Osteocyte (in vitro differentiated cells): ENCODE measurements around the gene NKRF. TPM values are rescaled to one million over a fixed set of nuclear protein-coding genes. Genes with fewer than 3 reads are reported as not detected.
A peak's percentile ranks its signal among the peaks of the same experiment; 100 is the strongest.

ENCODE experiments used
- DNase-seq: peaks from one replicate; pipeline ENCODE4 v3.0.0; 2021; ENCODE audit warnings: mixed read lengths; ENCODE audit not compliant: unreplicated experiment; ENCODE audit errors: extremely low spot score
- H3K27ac Mint-ChIP-seq: one replicate; pipeline ENCODE4 v1.8.0; 2021; ENCODE audit warnings: mild to moderate bottlenecking, mixed read lengths; ENCODE audit not compliant: unreplicated experiment
- H3K27me3 Mint-ChIP-seq: one replicate; pipeline ENCODE4 v1.8.0; 2021; ENCODE audit warnings: mixed read lengths; ENCODE audit not compliant: unreplicated experiment
- H3K36me3 Mint-ChIP-seq: one replicate; pipeline ENCODE4 v1.8.0; 2021; ENCODE audit warnings: mixed read lengths; ENCODE audit not compliant: unreplicated experiment
- H3K4me1 Mint-ChIP-seq: one replicate; pipeline ENCODE4 v1.8.0; 2021; ENCODE audit warnings: mixed read lengths; ENCODE audit not compliant: unreplicated experiment
- H3K4me3 Mint-ChIP-seq: one replicate; pipeline ENCODE4 v1.8.0; 2021; ENCODE audit warnings: mild to moderate bottlenecking, moderate library complexity, mixed read lengths; ENCODE audit not compliant: unreplicated experiment
- H3K9me3 Mint-ChIP-seq: one replicate; pipeline ENCODE4 v1.8.0; 2021; ENCODE audit warnings: mixed read lengths; ENCODE audit not compliant: unreplicated experiment
- long read RNA-seq: library from polyadenylated mRNA; unstranded; transcript quantifications from one replicate; pipeline ENCODE4 v2.0.0, GENCODE V29; 2021
- total RNA-seq: library from RNA; stranded (reverse); gene quantifications from 2 replicates; pipeline ENCODE4 v1.2.1, GENCODE V29; 2021
- TF ChIP-seq, protein P1 (sequence below): fragments of 200-600 bp; sonication (generic); IDR thresholded peaks from 2 replicates; pipeline ENCODE4 v1.5.0; 2021; ENCODE audit warnings: antibody characterized with exemption, mild to moderate bottlenecking, moderate library complexity

Gene NKRF
- total RNA-seq = 10.3 and 10.6 TPM in 2 replicates
- long read RNA-seq, transcript NKRF-201 (3 exons, 3,817 nt) = major isoform, 6 of 10 reads
- long read RNA-seq, partial matches to known transcripts = 0 of 10 reads
- long read RNA-seq, other reads (novel, unspliced or antisense) = 3 of 10 reads

- H3K27ac Mint-ChIP-seq = peak within 1 kb of the TSS; percentile 94
- peak within 1 kb of the TSS; percentile 89 for H3K4me3 Mint-ChIP-seq
- peaks cover 11% of the 10 kb centered on the region for H3K4me1 Mint-ChIP-seq
- H3K27me3 Mint-ChIP-seq = no peaks in the 10 kb centered on the region
- peak; percentile 94 for DNase-seq
- H3K36me3 Mint-ChIP-seq = no peaks in the 10 kb centered on the region
- TF ChIP-seq, protein P1, sequence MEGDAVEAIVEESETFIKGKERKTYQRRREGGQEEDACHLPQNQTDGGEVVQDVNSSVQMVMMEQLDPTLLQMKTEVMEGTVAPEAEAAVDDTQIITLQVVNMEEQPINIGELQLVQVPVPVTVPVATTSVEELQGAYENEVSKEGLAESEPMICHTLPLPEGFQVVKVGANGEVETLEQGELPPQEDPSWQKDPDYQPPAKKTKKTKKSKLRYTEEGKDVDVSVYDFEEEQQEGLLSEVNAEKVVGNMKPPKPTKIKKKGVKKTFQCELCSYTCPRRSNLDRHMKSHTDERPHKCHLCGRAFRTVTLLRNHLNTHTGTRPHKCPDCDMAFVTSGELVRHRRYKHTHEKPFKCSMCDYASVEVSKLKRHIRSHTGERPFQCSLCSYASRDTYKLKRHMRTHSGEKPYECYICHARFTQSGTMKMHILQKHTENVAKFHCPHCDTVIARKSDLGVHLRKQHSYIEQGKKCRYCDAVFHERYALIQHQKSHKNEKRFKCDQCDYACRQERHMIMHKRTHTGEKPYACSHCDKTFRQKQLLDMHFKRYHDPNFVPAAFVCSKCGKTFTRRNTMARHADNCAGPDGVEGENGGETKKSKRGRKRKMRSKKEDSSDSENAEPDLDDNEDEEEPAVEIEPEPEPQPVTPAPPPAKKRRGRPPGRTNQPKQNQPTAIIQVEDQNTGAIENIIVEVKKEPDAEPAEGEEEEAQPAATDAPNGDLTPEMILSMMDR = no peak
- peaks cover 6% of the 10 kb centered on the region for H3K9me3 Mint-ChIP-seq
These were observed at the start of gene NKRF for GRCh38 chrX:119606280-119607017. TSS of gene NKRF (minus strand) at chrX:119606424.

DNA sequence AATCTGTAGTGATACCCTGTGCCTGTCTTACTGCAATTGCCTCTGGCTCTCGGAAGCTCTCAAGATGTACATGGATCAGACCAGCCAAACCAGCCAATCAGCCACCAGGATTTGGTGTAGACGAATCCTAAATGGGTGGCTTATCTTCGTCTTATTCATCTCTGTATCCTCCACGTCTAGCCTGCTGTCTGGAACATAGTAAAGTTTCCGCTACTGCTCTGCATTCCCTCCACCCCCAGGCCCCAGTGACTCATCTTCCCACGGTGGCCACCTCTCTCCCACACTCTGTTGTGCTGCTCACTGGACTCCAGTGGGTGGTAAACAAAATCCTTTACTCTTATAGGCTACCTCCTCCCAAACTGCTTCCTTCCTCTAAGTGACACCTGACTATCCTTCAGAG, 48.9 kb upstream of the NKRF start:
- no peak overlapping the region for H3K4me3 Mint-ChIP-seq
- no peaks in the 10 kb centered on the region for H3K27me3 Mint-ChIP-seq
- H3K9me3 Mint-ChIP-seq = peaks cover 23% of the 10 kb centered on the region

GRCh38 chrX:119654112-119654531, 47.9 kb upstream of the NKRF start:
- H3K4me3 Mint-ChIP-seq = no peak overlapping the region

More for the DNA sequence above, 48.9 kb upstream of the NKRF start:
- TF ChIP-seq, protein P1 = no peak
- peaks cover 16% of the 10 kb centered on the region for H3K4me1 Mint-ChIP-seq
- DNase-seq = no peak
- H3K27ac Mint-ChIP-seq = peak overlapping the region; percentile 77
- H3K36me3 Mint-ChIP-seq = peaks cover 18% of the 10 kb centered on the region

DNA sequence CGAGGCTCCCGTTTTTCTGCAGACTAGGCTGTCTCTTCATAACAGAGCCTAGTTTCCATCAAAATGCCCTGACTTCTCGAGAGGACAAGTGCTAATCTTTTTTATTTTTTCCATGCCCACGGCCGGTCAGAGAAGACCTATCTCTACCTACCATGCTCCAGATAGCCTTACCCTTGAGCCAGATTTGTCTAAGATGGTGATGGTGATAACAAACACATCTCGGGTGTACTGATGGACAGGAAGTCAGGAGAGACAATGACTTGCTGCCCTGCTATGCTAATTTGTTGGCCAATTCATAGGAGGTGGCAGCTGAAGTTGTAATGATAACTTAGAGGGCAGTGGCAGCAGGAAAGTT, 42.2 kb upstream of the NKRF start:
- Mint-ChIP-seq H3K9me3 (peaks cover 9% of the 10 kb centered on the region), H3K36me3 (peaks cover 19% of the 10 kb centered on the region), H3K4me1 (no peaks in the 10 kb centered on the region), H3K4me3 (no peak overlapping the region), H3K27ac (no peak overlapping the region), H3K27me3 (no peaks in the 10 kb centered on the region)
- TF ChIP-seq, protein P1 = no peak
- DNase-seq = no peak

More at GRCh38 chrX:119654112-119654531, 47.9 kb upstream of the NKRF start:
- H3K36me3 Mint-ChIP-seq = peaks cover 20% of the 10 kb centered on the region
- TF ChIP-seq, protein P1 = peak; percentile 23
- peak overlapping the region; percentile 25 for H3K27ac Mint-ChIP-seq
- no peak for DNase-seq
- no peaks in the 10 kb centered on the region for H3K27me3 Mint-ChIP-seq
- H3K9me3 Mint-ChIP-seq = peaks cover 20% of the 10 kb centered on the region
- peaks cover 16% of the 10 kb centered on the region for H3K4me1 Mint-ChIP-seq
